ENCODE data around the gene IGF2R.

- TF ChIP-seq EZH2 (IDR thresholded peaks at IDR 0.05; ENCODE audit: low read length): no peak
- TF ChIP-seq CTCF (optimal IDR thresholded peaks at IDR 0.05 in 1 of 3, IDR thresholded peaks at IDR 0.05 in 1 of 3, conservative IDR thresholded peaks at IDR 0.05 in 1 of 3; ENCODE audit: extremely low read depth in 1 of 3, insufficient read depth in 2 of 3, low read length in 3 of 3): no peak
These were observed 45.9 kb downstream of the IGF2R start for GRCh38 chr6:160014869-160015182.

All from keratinocyte (primary cell).